ENCODE measurements around the gene GMPR2. TPM values are rescaled to one million over a fixed set of nuclear protein-coding genes. Genes with fewer than 3 reads are reported as not detected.

The GMPR2 gene
- total RNA-seq, 1 donor from 2014 or later: 30.3 TPM

DNA sequence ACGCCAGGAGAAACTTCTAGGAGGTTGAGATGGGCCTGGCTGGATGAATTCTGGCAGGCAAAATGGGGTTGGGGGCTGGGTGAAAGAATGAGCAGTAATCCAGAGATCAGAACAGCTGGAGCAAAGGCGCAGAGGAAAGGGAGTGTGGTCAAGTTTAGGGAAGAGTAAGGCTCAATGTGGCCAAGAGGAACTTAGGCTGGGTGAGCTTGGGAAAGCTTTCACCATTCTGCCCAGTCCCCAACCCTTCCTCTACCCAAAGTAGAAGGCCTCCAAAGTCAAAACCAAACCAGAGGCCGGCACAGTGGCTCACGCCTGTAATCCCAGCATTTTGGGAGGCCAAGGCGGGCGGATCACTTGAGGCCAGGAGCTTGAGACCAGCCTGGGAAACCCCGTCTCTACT lies 48.9 kb downstream of the GMPR2 start:
- ATAC-seq (no peak), DNase-seq (ENCODE audit: low spot score) (no peak)

DNA sequence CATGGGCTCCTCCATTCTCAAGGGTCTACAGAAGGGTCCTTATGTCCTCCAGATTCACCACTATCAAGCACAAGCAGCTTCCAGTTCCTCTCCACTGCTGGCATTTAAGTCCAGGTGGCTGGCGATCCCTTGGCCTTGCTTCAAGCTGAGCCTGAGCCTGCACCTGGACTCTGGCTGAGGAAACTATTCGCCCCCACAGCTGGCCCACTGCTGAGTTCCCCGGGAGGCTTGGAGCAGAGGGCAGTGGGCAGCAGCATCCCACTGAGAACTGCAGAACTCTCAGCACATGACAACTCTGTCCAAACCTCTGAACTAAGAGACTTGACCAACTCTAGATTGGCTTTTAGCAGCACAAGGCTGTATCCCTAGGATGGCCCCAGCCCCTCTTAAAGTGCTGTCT lies 50.0 kb downstream of the GMPR2 start:
- ATAC-seq: no peak
- DNase-seq (ENCODE audit: low spot score): no peak

- ATAC-seq: no peak
Observed at GRCh38 chr14:24283796-24284460, 51.2 kb downstream of the GMPR2 start.

GRCh38 chr14:24284501-24285035 lies 51.8 kb downstream of the GMPR2 start:
- DNase-seq (ENCODE audit: low spot score) (no peak), ATAC-seq (no peak)

More at GRCh38 chr14:24283796-24284460, 51.2 kb downstream of the GMPR2 start:
- DNase-seq (ENCODE audit: low spot score): no peak

GRCh38 chr14:24285351-24285750 lies 52.6 kb downstream of the GMPR2 start:
- DNase-seq (ENCODE audit: low spot score): no peak
- ATAC-seq: no peak

- ATAC-seq: no peak
- no peak for DNase-seq (ENCODE audit: low spot score)
Observed at GRCh38 chr14:24286996-24287395, 54.3 kb downstream of the GMPR2 start.

Other genes with a start within 250 kb of the GMPR2 start
- 46.4 TPM for gene DHRS4L2, start 244.0 kb upstream of the GMPR2 start, total RNA-seq
- 2.0 TPM for gene CARMIL3, start 180.9 kb upstream of the GMPR2 start, total RNA-seq
- 0.40 TPM for gene CPNE6, start 161.4 kb upstream of the GMPR2 start, total RNA-seq
- gene PCK2, start 138.6 kb upstream of the GMPR2 start, total RNA-seq: 590 TPM
- gene DCAF11, start 118.2 kb upstream of the GMPR2 start, total RNA-seq: 212 TPM
- 3.5 TPM for gene NRL, start 118.0 kb upstream of the GMPR2 start, total RNA-seq
- 34.9 TPM for gene FITM1, start 102.3 kb upstream of the GMPR2 start, total RNA-seq
- gene PSME1, start 96.7 kb upstream of the GMPR2 start, total RNA-seq: 98.1 TPM
- gene EMC9, start 91.3 kb upstream of the GMPR2 start, total RNA-seq: 24.2 TPM
- gene PSME2, start 86.3 kb upstream of the GMPR2 start, total RNA-seq: 124 TPM
- gene RNF31, start 85.4 kb upstream of the GMPR2 start, total RNA-seq: 28.6 TPM
- 25.1 TPM for gene IRF9, start 71.7 kb upstream of the GMPR2 start, total RNA-seq
- gene REC8, start 60.8 kb upstream of the GMPR2 start, total RNA-seq: 2.6 TPM
- gene IPO4, start 44.1 kb upstream of the GMPR2 start, total RNA-seq: 20.2 TPM
- gene TM9SF1, start 37.5 kb upstream of the GMPR2 start, total RNA-seq: 47.1 TPM
- 0.35 TPM for gene TSSK4, start 27.2 kb upstream of the GMPR2 start, total RNA-seq
- 14.4 TPM for gene CHMP4A, start 19.4 kb upstream of the GMPR2 start, total RNA-seq
- 5.0 TPM for gene MDP1, start 16.9 kb upstream of the GMPR2 start, total RNA-seq
- gene NEDD8, start 562 bp upstream of the GMPR2 start, total RNA-seq: 66.7 TPM
- gene TINF2, start 9.7 kb downstream of the GMPR2 start, total RNA-seq: 24.2 TPM
- 1.8 TPM for gene TGM1, start 30.2 kb downstream of the GMPR2 start, total RNA-seq
- gene RABGGTA, start 38.7 kb downstream of the GMPR2 start, total RNA-seq: 15.8 TPM
- gene DHRS1, start 66.9 kb downstream of the GMPR2 start, total RNA-seq: 91.0 TPM
- 17.2 TPM for gene NOP9, start 66.9 kb downstream of the GMPR2 start, total RNA-seq
- gene CIDEB, start 75.0 kb downstream of the GMPR2 start, total RNA-seq: 216 TPM
- gene LTB4R2, start 77.2 kb downstream of the GMPR2 start, total RNA-seq: 6.9 TPM
- 7.2 TPM for gene LTB4R, start 78.6 kb downstream of the GMPR2 start, total RNA-seq
- 5.5 TPM for gene ADCY4, start 102.1 kb downstream of the GMPR2 start, total RNA-seq
- gene RIPK3, start 107.1 kb downstream of the GMPR2 start, total RNA-seq: 0.68 TPM
- gene NFATC4, start 135.3 kb downstream of the GMPR2 start, total RNA-seq: 1.4 TPM
- gene NYNRIN, start 166.1 kb downstream of the GMPR2 start, total RNA-seq: 2.3 TPM
- 1.4 TPM for gene CBLN3, start 196.7 kb downstream of the GMPR2 start, total RNA-seq
- gene KHNYN, start 197.0 kb downstream of the GMPR2 start, total RNA-seq: 29.3 TPM
- gene SDR39U1, start 209.8 kb downstream of the GMPR2 start, total RNA-seq: 32.4 TPM

Data from left lobe of liver (tissue), 2 donors.